GM12892 (cell line): ENCODE measurements around the gene NAP1L4.

ENCODE experiments used
- DNase-seq: peaks from one replicate; pipeline ENCODE4 v3.0.0; 2011; ENCODE audit not compliant: insufficient read length
- FAIRE-seq: peaks from 2 replicates; lab custom pipeline; 2011; peaks lifted over from hg19 to GRCh38; lab: Jason Lieb, UNC
- POLR2A ChIP-seq: IDR thresholded peaks from 2 replicates; pipeline ENCODE4 v1.6.1; 2011; ENCODE audit warnings: low read depth, low read length, control low read depth
- POLR2AphosphoS5 ChIP-seq: IDR thresholded peaks from 2 replicates; pipeline ENCODE4 v1.6.1; 2011; ENCODE audit warnings: low read depth, low read length, control low read depth
- TAF1 ChIP-seq: IDR thresholded peaks from 2 replicates; pipeline ENCODE4 v1.6.1; 2011; ENCODE audit warnings: low read depth, mild to moderate bottlenecking, control low read depth, low read length, borderline replicate concordance

The NAP1L4 gene

DNA sequence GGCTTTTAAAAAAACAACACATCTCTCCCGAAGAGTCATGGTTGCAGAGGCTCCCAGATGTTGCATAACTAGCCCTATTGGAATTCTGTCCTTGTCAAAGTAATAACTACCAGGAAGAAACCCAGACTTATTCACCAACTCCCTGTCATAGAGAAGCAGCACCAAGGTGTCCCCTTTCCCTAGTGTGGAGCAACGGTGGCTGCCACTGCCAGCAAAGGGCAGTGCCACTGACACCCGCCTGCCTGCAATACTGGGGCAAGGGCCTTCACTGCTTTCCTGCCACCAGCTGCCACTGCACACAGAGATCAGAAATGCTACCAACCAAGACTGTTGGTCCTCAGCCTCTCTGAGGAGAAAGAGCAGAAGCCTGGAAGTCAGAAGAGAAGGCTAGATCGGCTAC is 27.3 kb downstream of the NAP1L4 start:
- FAIRE-seq: no peak
- no peak for TF ChIP-seq TAF1
- no peak for TF ChIP-seq POLR2A
- TF ChIP-seq POLR2AphosphoS5: no peak
- no peak for DNase-seq

DNA sequence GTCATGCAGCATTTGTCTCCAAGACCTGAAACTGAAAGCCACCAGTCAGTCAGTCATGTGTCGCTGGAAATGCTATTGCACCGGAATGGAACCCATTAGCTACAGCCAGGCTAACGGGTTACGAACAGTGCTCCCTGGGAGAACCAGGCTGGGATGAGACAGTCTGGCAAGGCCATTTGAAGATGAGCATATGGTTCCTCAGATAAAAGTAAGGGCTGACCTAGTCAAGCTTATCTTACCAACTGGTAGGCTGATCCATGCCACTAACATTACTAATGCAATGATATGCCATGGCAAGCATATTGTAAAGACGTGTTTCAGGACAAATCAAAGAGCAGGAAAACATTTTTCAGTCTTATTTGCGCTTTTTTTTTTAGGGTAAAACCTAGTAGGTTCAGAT is 28.4 kb downstream of the NAP1L4 start:
- DNase-seq: no peak
- FAIRE-seq: peak; percentile 9
- TF ChIP-seq TAF1 (no peak), POLR2A (no peak), POLR2AphosphoS5 (no peak)

DNA sequence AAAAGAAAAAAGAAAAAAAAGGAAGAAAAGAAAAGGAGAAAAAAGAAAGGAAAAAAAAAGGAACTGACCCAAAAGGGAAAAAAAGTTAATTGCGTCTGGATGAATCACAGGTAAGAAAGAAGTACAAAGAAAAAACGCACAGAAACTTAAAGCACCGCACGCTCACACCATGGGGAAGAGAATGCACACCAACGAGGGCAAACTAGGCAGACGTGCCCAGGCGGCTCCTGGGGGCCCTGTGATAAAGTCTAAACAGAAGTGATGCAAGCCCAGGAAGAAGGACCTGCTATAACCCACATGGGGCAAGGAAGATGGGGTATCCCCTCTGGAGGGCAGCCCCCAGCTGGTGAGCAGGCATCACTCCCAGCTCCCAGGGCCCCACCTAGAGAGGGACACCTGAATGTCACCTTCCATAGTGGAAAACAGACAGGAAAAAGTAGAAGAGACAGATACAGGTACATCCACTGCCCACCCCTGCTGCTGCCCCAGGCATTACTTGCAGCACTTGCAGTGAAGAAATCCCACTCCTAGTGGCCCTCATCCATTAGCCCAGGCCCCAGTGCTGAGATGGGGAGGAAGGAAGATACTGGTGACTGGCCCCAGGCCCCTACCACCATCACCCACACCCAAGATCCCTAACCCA is 28.9 kb downstream of the NAP1L4 start:
- DNase-seq: no peak
- FAIRE-seq: no peak
- TF ChIP-seq POLR2A (no peak), TAF1 (no peak), POLR2AphosphoS5 (no peak)

DNA sequence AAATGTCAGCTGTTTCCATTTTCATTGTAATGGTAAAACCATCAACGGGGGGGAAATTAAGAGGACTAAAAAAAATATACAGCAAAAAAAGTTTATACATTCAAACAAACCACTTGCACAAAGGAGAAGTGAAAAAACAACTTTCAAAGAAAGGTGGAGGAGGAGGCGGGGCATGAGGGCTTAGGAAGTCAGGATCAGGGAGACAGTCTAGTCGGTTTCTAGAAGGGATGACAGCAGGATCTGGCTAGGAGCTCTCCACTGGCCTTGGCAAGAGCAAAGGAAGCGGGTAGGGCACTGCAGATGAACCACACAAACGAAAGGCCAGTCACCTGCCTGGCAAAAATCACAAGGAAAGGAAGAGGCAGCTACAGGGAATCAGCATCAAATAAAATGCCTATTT is 31.0 kb downstream of the NAP1L4 start:
- peak; percentile 61 for FAIRE-seq
- no peak for DNase-seq
- 0 out of 2 replicates have a peak, but pooled peaks have one; percentile 8 for TF ChIP-seq POLR2AphosphoS5
- no peak for TF ChIP-seq TAF1

DNA sequence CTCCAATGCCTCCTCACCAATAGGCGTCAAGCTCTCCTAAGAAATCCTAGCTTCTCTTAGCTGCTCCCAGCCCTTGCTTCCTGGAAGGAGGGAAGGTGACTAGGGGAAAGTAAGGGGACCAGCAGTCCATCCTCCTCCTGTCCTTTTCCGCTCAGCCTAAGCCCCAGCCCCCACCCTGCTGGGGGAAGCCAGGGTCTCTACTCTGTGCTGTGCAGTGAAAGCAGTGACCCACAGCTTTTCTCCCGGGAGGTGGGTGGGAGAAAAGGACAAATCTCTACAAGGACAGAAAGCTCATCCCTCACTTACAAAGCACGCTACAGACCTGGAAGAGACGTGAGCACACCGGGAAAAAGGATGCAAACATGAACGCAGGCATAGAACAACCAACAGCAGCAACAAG is 32.0 kb downstream of the NAP1L4 start:
- no peak for FAIRE-seq
- DNase-seq: no peak
- TF ChIP-seq TAF1 (no peak), POLR2A (no peak; the same call in 1 of the 2 replicates), POLR2AphosphoS5 (no peak)

DNA sequence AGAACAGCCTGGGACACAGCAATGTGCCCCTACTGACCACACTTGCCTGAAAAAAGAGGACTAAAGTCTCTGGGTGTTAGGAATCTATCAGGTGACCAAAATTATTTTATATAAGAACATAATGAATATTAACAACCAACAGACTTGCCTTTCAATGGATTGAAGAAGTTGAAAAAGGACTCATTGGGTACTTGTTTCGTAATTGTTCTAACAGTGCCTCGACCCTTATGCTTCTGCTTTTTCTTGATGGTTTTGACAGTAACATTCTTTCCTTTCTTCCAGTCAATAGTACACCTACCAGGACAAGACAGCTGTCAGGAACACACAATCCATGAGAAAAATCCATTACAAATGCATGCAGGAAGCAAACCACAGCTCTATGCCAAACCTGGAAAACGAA is 33.9 kb downstream of the NAP1L4 start:
- TF ChIP-seq TAF1: no peak
- TF ChIP-seq POLR2A: no peak
- no peak for TF ChIP-seq POLR2AphosphoS5
- no peak for FAIRE-seq
- no peak for DNase-seq

DNA sequence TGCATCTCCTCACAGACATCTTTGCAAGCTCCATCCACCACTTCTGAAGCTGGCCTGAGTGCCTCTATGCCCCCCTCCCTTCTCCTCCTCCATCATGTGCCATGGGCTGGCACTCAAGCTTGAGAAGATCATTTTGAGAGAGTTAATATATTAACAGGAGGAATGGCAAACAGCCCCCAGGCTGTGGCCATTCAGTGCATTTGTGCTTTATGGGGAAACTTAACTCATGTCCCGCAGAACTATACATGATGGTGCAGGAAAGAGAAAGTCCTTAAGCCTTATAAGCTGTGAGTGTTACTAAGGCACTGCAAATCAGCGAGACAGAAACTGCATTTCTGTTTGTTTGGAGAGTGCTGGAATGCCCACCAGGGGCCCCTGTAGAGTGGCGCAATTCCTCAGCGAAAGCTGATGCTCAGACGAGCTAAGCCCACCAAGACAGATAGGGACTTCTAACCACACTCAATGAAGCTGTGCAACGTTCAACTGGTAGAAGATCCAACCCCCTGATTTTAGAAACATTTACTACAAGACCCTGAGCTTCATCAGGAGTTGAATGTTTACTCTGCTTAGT is 36.1 kb downstream of the NAP1L4 start:
- DNase-seq: no peak
- FAIRE-seq: no peak
- TF ChIP-seq TAF1 (no peak), POLR2AphosphoS5 (no peak), POLR2A (no peak)

DNA sequence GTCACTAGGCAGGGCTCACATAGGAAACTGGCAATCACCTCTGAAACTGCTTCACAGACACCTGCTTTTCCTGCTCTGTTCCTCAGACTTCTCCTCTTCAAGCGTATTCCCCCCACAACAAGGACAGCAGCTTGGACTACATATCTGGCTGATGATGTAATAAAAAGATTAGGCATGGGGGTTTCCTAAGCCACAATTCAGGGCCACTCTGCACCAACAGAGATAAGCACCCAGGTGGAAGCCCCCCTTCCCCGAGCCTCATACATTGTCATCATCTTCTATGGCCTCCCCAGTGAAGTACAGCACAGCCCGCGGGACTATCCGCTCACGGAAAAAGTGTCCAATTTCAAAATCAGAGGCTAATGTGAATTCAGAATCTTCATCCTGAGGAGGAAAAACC is 37.9 kb downstream of the NAP1L4 start:
- FAIRE-seq (peak; percentile 67), DNase-seq (no peak)
- TF ChIP-seq TAF1: no peak
- no peak for TF ChIP-seq POLR2A
- no peak for TF ChIP-seq POLR2AphosphoS5

DNA sequence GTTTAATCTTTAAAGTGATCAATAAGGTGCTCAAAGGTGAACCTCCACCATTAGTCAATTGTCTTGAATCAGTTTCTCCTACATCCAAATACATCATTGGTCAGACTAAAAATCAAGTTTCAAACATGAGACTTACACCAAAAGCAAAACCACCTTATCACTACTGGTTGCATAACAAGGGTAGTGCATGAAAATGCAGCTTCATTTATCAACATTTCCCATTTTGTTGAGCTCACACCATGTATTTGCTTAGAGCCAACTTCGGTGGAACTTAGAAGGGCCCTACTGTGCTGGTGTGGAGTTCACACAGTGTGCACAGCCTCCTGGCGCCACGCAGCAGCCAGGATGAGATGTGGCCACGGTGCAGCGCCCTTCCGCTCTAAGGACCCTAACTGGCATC is 39.8 kb downstream of the NAP1L4 start:
- FAIRE-seq (no peak), DNase-seq (no peak)
- TF ChIP-seq POLR2AphosphoS5 (no peak), TAF1 (no peak), POLR2A (no peak)

DNA sequence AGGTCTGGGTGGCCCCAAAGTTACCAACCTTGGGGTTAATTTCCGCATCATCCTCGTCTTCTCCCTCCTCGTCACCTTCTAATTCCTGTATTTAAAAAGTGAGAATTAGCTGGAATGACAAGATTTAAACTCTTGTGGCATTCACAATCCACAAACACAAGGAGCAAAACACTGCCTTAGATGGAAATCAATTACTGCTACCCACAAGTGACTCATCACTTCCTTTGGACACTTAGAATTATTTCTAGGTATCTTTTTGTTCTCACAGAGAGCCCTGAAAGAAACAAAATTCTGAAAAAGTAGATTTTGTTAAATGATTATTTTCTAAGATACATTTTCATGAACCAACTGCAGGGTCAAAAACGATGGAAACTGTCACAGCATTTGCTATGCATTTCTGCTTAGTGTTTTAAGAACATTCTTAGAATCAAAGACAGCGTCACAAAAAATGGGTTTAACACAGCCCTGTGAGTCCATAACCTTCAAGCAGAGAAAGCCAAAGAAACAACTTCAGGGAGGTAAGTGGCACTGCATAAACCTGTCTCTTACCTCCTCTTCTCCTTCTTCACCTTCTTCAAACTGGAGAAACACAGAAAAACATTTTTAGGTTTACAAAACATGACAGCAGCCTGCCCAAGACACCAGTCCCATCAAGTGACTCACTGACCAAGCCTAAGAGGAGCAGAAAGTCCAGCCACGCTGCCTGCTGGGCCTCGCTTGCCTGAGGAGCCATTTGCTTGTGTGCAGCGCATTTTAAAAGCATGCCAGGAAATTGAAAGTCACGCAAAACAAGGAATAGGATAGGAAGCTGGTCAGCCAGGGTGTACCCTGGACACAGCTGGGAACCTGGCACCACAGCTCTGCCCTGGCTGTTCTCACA is 40.7 kb downstream of the NAP1L4 start:
- TF ChIP-seq POLR2A (no peak), POLR2AphosphoS5 (no peak), TAF1 (no peak)
- FAIRE-seq (no peak), DNase-seq (no peak)

DNA sequence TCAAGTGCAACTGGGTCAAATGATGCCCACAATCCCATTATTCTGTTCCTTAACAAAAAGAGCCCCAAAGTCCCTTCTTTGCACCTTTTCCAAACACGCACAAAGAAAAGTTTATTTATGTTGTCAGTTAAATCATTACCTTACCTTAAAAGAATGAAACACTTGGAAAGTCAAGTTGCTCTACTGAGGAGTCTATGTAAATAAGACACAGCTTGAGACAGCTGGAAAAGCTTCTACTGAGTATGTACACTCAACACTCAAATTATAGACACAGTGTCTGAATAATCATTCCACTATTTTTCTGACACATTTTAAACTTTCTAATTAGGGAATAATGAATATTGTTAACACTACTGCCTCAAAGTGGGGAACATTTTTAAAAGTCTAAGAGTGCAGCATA is 41.3 kb downstream of the NAP1L4 start:
- FAIRE-seq (no peak), DNase-seq (no peak)
- TF ChIP-seq TAF1 (no peak), POLR2A (no peak), POLR2AphosphoS5 (no peak)
